Brain pericyte (primary cell): ENCODE results near the gene TTLL11.

Source experiments
- DNase-seq: peaks from one replicate; pipeline ENCODE4 v3.0.0-alpha.2; 2012; ENCODE audit warnings: low read depth, low spot score

TTLL11 gene

GRCh38 chr9:121835587-121836365 is 257.3 kb downstream of the TTLL11 start:
- DNase-seq: no peak

GRCh38 chr9:121833061-121833460 is 260.0 kb downstream of the TTLL11 start:
- DNase-seq: no peak

GRCh38 chr9:121831869-121832268 is 261.2 kb downstream of the TTLL11 start:
- no peak for DNase-seq

GRCh38 chr9:121830441-121831140 is 262.5 kb downstream of the TTLL11 start:
- no peak for DNase-seq

DNA sequence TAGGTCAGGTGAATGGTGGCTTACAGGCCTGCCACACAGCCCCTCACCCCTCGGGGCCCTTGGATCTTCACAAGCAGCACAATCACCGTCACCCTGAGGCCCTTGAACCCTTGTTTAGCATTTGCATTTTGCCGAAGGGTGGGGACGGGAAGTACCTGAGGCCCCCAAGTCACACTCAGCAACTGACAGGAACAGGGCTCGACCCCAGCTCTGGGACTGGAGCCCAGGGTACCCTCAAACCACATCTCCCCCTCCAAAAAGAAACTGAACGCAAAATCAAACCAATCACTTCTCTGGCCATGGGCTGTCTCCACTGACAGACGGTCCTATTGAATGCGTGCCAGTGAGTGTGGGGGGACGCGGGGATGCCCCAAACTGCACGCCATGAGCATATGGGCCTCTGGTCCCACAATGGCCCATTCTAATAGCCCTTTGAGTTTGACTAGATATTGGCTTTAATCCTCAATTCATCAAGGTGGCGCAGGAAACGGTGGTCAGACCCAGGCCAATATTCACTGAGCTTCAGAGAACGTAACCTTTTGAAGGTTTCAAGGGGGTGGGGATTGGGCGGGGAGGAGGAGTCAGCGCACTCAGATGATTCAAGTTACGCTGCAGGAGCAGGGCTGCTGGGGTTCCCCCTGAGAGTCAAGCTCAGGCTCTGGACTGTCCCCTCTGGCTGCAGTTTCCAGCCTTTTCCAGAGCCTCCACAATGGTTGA is 265.7 kb downstream of the TTLL11 start:
- DNase-seq: no peak

- DNase-seq: no peak
Measured at GRCh38 chr9:121826711-121827110, 266.4 kb downstream of the TTLL11 start.

DNA sequence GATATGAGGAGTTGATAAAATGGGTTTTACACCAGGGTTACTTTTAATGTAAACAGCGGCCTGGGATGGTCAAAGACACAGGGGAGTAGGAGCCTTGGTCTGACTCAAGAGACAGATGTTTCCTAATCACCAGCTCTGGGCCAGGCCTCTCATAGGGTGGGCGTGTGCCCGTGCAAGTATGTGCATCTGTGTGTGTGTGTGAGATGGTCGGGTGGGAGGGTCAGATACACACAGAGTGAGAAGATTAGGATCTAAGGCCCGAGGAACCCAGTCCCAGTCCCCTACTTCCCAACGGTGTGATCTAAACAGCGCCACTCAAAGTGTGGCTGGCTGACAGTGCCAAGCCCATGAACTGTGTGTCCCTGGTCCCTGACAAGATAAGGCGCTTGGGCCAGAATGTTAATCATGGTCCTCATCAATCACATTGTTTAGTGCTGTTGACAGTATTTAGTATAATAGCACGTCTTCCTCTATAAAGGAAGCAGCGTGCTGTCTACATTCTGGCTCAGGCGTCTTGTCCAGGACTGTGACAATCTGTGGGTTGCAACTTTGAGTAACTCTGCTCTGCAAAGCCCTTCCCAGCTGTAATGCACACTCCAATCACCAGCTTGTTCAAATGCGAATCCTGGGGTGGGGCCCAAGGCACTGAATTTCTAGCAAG is 267.9 kb downstream of the TTLL11 start:
- DNase-seq: no peak

DNA sequence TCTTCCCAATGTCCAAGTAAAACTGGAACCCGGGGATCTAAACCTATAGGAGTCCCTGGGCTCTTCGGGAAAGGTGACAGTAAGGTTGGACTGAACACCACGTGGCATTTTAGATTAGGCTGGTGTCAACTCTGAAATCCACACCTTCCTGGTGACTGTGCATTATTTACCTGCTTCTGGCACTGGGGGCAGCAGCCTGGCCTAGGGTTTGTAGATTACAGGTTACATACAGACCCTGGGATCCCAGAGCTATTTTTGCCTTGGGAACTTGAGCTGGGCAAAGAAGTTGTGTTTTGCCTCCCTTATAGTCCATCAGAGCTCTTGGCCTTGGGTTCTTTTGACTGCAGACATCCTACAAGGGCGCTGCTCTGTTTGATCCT is 268.5 kb downstream of the TTLL11 start:
- no peak for DNase-seq

DNA sequence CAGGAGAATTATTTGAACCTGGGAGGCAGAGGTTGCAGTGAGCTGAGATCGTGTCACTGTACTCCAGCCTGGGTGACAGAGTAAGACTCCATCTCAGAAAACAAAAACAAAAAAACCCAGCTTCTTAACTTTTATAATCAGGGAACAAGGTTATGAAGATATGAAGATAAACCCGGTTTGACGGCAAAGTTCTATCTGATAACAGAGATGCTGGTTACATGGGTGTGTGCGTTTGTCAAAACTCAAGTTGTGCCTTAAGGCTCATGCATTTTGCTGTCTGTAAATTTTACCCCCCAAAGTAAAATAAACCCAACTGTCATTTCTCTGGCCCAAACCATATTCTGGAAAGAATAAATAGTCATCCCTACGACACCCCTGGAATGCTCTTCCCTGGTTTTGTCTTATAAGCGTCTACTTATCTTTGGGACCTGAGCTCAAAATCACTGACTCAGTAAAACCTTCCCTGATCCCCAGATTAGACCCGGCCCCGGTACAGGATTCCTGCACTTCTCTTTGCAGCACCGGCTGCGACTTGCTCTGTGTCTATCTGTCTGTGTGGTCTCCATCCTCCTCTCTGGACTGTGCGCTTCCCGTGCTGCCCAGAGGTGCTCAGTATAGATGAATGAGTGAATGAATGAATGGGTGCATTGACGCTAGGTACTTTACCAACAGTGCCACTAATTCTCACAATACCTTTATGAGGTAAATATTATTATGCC is 269.5 kb downstream of the TTLL11 start:
- no peak for DNase-seq

- DNase-seq: no peak
Measured at GRCh38 chr9:121822093-121823085, 270.7 kb downstream of the TTLL11 start.

DNA sequence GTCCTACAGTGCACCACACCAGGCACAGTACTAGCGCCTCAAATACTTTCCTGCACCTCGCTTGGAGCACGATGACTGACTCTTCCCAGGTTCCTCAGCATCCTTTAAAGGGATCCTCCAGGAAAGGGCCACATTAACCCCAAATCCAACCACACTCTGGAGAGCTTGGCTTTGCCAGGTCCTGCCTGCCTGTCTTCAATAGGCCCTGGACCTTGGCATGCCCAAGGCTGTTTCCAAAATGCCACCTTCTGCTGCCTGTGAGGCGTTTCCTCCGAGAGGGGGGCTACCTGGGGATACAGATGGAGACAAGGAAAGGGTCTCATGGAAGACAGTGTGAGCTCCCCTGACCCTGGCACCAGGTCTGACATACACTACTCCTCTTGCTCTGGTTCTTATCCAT is 271.8 kb downstream of the TTLL11 start:
- no peak for DNase-seq

GRCh38 chr9:121820286-121821005 is 272.7 kb downstream of the TTLL11 start:
- DNase-seq: no peak

- DNase-seq: no peak
Measured at GRCh38 chr9:121819428-121820231, 273.5 kb downstream of the TTLL11 start.

DNA sequence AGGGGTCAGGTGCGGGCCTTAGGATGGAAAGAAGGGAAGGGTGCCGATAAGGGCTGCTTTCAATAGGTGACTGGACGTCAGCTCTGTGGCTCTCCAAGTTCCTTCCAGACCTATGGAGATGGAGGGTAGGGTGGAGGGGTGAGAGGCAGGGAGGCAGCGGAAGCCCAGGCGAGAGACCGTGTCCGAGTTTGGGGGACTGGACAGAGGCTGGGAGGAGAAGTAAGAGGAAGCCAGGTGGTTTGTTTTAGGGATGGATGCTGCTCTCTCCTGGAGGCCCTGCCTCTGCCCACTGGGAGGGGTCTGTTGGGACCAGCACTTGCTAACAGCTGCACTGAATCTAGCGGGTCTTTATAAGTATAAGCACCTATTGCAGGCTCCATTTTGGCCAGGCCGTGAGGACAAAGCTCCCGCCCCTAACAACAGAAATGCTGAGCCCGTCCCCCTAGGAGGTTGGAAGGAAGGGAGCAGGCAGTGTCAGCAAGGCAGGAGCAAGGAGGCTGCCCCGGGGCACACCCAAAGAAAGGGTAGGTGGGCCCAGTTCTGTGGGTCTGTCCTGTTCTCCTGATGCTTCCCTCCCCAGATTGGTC is 274.2 kb downstream of the TTLL11 start:
- DNase-seq: no peak

- no peak for DNase-seq
Measured at GRCh38 chr9:121818016-121818661, 275.0 kb downstream of the TTLL11 start.

- no peak for DNase-seq
Measured at GRCh38 chr9:121817476-121817875, 275.6 kb downstream of the TTLL11 start.

DNA sequence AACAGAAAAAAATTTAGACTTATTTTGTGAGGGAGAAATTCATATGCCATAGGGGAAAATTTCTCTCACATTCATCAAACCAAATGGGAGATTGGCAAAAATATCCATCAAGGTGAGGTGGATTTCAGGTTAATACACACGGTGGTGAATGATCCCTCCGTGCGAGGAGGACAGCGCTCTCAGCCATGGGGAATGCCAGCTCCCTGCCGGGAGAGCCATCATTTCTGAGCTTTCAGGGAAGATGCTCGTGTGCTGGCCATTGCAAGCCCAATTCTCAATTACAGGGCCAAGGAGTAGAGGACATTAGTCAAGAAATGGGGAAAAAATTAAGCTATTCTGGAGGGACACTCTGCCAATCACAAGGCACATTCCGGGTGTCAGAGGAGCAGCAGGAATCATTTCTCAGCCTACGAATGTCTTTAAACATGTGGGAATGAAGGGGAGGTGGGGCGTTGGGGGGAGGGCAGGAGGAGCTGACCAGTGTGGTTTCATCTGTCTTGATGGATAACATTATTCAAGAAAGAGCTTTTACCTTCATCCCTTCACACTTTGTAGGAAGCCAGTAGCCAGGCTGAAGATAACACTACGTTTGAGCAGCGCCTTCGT is 276.2 kb downstream of the TTLL11 start:
- DNase-seq: no peak
